MM.1S (cell line): Measurements from ENCODE around the gene CLDN6.

Experiments used
- DNase-seq: peaks from one replicate; pipeline ENCODE4 v3.0.0-alpha.2; 2015
- H2AFZ ChIP-seq: fragments of 300-600 bp; sonication (generic); 2 replicates; pipeline ENCODE4 v1.6.0; 2016; ENCODE audit warnings: antibody characterized with exemption, low read length
- H3F3A ChIP-seq: fragments of 300-600 bp; sonication (generic); 2 replicates; pipeline ENCODE4 v1.6.1; 2016; ENCODE audit warnings: mild to moderate bottlenecking, antibody characterized with exemption, low read length, moderate library complexity, mixed read lengths; ENCODE audit not compliant: insufficient read depth
- H3K27ac ChIP-seq: fragments of 300-600 bp; sonication (generic); 2 replicates; pipeline ENCODE4 v1.5.1; 2016; ENCODE audit warnings: mild to moderate bottlenecking, low read length
- H3K27me3 ChIP-seq: fragments of 300-600 bp; sonication (generic); replicated peaks from 2 replicates; pipeline ENCODE4 v1.6.0; 2016; ENCODE audit warnings: low read length; ENCODE audit not compliant: insufficient read depth
- H3K36me3 ChIP-seq: fragments of 300-600 bp; sonication (generic); replicated peaks from 2 replicates; pipeline ENCODE4 v1.6.1; 2016; ENCODE audit warnings: mild to moderate bottlenecking, low read length, mixed read lengths; ENCODE audit not compliant: insufficient read depth
- H3K4me1 ChIP-seq: fragments of 300-600 bp; sonication (generic); 2 replicates; pipeline ENCODE4 v1.6.1; 2016; ENCODE audit warnings: low read length, mixed read lengths
- H3K4me2 ChIP-seq: fragments of 300-600 bp; sonication (generic); 2 replicates; pipeline ENCODE4 v1.6.0; 2016; ENCODE audit warnings: low read depth, low read length
- H3K4me3 ChIP-seq: fragments of 300-600 bp; sonication (generic); 2 replicates; pipeline ENCODE4 v1.5.1; 2016; ENCODE audit warnings: low read length, mixed read lengths
- H3K79me2 ChIP-seq: fragments of 300-600 bp; sonication (generic); 2 replicates; pipeline ENCODE4 v1.6.1; 2016; ENCODE audit warnings: mixed run types, low read length, mixed read lengths
- H3K9ac ChIP-seq: fragments of 300-600 bp; sonication (generic); 2 replicates; pipeline ENCODE4 v1.6.1; 2016; ENCODE audit warnings: low read length, mixed read lengths
- H3K9me2 ChIP-seq: fragments of 300-600 bp; sonication (generic); replicated peaks from 2 replicates; pipeline ENCODE4 v1.6.1; 2016; ENCODE audit warnings: mild to moderate bottlenecking, low read length, mixed read lengths; ENCODE audit not compliant: insufficient read depth
- H3K9me3 ChIP-seq: fragments of 300-600 bp; sonication (generic); replicated peaks from 2 replicates; pipeline ENCODE4 v1.6.1; 2016; ENCODE audit warnings: mild to moderate bottlenecking, low read length, mixed read lengths; ENCODE audit not compliant: insufficient read depth
- H4K20me1 ChIP-seq: fragments of 300-600 bp; sonication (generic); 2 replicates; pipeline ENCODE4 v1.6.1; 2016; ENCODE audit warnings: mild to moderate bottlenecking, low read length, moderate library complexity, mixed read lengths; ENCODE audit not compliant: insufficient read depth
- CTCF ChIP-seq: fragments of 300-600 bp; sonication (generic); IDR thresholded peaks from 2 replicates; pipeline ENCODE4 v1.5.1; 2016; ENCODE audit warnings: antibody characterized with exemption, low read length, mixed read lengths
- EZH2 ChIP-seq: fragments of 300-600 bp; sonication (generic); optimal IDR thresholded peaks from 2 replicates; pipeline ENCODE3; 2017; ENCODE audit warnings: low read depth, mild to moderate bottlenecking, antibody characterized with exemption, low read length, mixed read lengths
- EZH2phosphoT487 ChIP-seq: fragments of 300-600 bp; sonication (generic); IDR thresholded peaks from 2 replicates; pipeline ENCODE4 v1.6.1; 2018; ENCODE audit warnings: antibody characterized with exemption, low read length

The CLDN6 gene

DNA sequence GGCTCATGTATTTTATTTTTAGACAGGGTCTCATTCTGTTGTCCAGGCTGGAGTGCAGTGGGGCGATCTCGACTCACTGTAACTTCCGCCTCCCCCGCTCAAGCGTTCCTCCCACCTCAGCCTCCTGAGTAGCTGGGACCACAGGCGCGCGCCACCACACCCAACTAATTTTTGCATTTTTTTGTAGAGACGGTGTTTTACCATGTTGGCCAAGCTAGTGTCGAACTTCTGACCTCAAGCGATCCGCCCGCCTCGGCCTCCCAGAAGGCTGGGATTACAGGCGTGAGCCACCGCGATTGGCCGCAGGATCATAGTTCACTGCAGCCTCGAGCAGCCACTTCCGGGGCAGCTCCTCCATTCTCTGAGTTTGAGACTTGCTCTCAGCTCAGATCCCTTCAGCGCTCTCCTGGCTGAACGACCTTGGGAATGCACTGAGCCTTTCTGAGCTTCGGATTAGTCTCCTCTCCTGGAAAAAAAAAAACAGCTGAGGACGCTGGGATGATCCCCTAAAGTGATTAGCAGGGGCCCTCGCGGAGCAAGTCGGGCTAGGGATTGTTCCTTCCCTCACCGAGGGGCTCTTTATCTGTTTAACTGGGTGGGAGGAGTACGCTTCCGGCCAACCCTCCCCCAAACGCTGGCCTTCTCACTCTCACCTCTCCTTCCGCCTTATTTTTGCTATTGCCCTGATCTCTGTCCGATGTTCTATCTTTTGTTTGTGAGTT, 36.6 kb downstream of the CLDN6 start:
- no peak overlapping the region for H3K27ac ChIP-seq
- 0 out of 2 replicates have a peak, but pooled peaks cover 2% of the 10 kb centered on the region for H3F3A ChIP-seq
- peak overlapping the region; percentile 90 for H3K4me3 ChIP-seq
- peaks cover 25% of the 10 kb centered on the region for H3K27me3 ChIP-seq
- no peaks in the 10 kb centered on the region for H4K20me1 ChIP-seq
- H3K9me2 ChIP-seq = no peaks in the 10 kb centered on the region
- H3K36me3 ChIP-seq = no peaks in the 10 kb centered on the region
- peaks cover 5% of the 10 kb centered on the region; the same call in 1 of the 2 replicates for H3K4me1 ChIP-seq
- H2AFZ ChIP-seq = peak overlapping the region; percentile 76
- peaks cover 27% of the 10 kb centered on the region for H3K79me2 ChIP-seq
- H3K9me3 ChIP-seq = no peaks in the 10 kb centered on the region
- H3K4me2 ChIP-seq = peak overlapping the region; percentile 96; the same call in 1 of the 2 replicates
- TF ChIP-seq CTCF (no peak), EZH2 (no peak)
- DNase-seq = no peak
- peak overlapping the region; percentile 96; the same call in 1 of the 2 replicates for H3K9ac ChIP-seq

DNA sequence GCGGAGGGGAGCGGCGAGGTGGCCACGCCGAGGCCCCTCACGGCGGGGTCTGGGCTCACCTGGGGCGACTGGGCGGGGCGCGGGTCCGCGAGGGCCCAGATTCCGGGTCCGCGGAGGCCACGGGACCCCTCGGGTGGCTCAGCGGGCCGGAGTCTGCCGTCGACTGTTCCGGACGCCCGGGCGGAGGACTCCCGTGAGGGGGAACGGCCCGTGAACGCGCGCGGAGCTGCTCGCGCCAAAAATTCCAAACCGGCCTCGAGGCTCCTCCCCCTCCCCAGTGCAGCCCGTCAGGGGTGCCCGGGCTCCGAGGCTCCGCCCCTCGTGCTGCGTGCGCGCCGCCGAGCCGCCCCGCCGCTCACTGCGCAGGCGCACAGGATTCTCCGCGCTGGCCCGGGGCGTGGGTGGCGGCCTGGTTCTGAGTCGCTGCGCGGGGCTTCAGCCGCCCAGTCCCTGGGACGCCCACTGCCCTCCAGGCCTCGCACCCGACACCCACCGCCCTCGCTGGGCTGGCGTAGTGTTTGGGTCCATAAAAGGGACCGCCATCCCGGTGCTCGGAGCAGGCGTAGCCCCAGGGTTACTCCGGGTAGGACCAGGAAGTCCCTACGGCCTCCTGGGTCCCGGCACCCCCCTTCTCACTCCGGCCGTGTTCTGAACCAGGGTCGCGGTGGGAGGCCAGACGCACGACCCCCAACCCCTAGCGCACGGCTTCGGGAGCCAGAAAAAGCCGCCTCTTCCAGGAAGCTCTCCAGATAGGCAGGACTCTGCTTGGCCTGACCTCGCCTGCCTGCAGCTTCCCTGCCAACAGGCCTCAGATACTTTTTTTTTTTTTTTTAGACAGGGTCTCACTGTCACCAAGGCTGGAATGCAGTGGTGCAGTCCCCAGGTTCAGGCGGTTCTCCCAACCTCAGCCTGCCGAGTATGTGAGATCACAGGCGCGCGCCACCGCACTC, 37.5 kb downstream of the CLDN6 start, which contains the start of gene PKMYT1:
PKMYT1 (minus strand) TSS at position 220 of the 950 bp plus-strand sequence. CDS start 789 bp downstream, outside the sequence.
- peaks cover 7% of the 10 kb centered on the region; the same call in 1 of the 2 replicates for H3F3A ChIP-seq
- H3K9ac ChIP-seq = peak within 1 kb of the TSS; percentile 96
- peaks cover 27% of the 10 kb centered on the region for H3K79me2 ChIP-seq
- H3K27me3 ChIP-seq = peaks cover 16% of the 10 kb centered on the region
- H3K9me2 ChIP-seq = no peaks in the 10 kb centered on the region
- H3K36me3 ChIP-seq = no peaks in the 10 kb centered on the region
- peaks cover 5% of the 10 kb centered on the region; the same call in 1 of the 2 replicates for H3K4me1 ChIP-seq
- H3K4me3 ChIP-seq = peak within 1 kb of the TSS; percentile 90
- no peaks in the 10 kb centered on the region for H3K9me3 ChIP-seq
- peak within 1 kb of the TSS; percentile 96 for H3K4me2 ChIP-seq
- peak within 1 kb of the TSS; percentile 76 for H2AFZ ChIP-seq
- TF ChIP-seq EZH2 = no peak
- TF ChIP-seq EZH2phosphoT487 = no peak
- no peak for TF ChIP-seq CTCF
- peak; percentile 92 for DNase-seq
- H3K27ac ChIP-seq = peak within 1 kb of the TSS; percentile 12; the same call in 1 of the 2 replicates
- H4K20me1 ChIP-seq = no peaks in the 10 kb centered on the region

DNA sequence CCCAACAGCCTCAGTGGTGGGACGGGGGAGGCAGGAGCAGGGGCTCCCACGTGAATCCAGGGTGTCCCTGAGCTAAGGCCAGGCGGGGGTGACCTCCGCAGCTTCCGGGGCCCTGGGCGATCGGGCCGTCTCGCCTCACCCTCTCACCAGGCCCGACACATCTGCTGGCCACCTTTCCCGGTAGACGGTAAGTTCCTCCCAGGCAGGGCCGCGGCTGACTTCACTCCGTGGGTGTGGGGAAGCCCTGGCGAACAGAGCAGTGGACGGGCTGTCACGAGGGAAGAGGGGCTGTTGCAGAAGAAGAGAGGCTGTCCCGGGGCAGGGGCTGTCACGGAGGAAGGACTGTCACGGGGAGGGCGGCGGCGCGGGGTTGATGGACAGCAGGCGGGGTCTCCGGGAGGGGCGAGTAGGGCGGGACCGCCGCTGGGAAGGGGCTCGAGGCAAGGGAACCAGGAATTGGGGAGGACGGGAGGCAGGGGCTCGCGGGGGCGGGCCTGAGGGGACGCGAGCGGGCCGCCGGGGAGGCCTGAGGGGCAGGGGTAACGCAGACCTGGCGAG, 38.2 kb downstream of the CLDN6 start:
- Histone ChIP-seq H3K4me1 (peaks cover 5% of the 10 kb centered on the region; the same call in 1 of the 2 replicates), H2AFZ (peak overlapping the region; percentile 57), H3K9me2 (no peaks in the 10 kb centered on the region), H3K79me2 (peaks cover 27% of the 10 kb centered on the region), H3F3A (peaks cover 7% of the 10 kb centered on the region; the same call in 1 of the 2 replicates), H3K27me3 (peaks cover 9% of the 10 kb centered on the region), H3K4me2 (peak overlapping the region; percentile 69), H3K9me3 (no peaks in the 10 kb centered on the region), H3K36me3 (no peaks in the 10 kb centered on the region), H3K4me3 (peak overlapping the region; percentile 90), H3K9ac (peak overlapping the region; percentile 96), H4K20me1 (no peaks in the 10 kb centered on the region), H3K27ac (peak overlapping the region; percentile 12; the same call in 1 of the 2 replicates)
- no peak for DNase-seq
- TF ChIP-seq CTCF = no peak
- TF ChIP-seq EZH2 = no peak
- no peak for TF ChIP-seq EZH2phosphoT487
